Measurements from ENCODE around the gene PITPNM1. TPM values are rescaled to one million over a fixed set of nuclear protein-coding genes. Genes with fewer than 3 reads are reported as not detected.
A peak's percentile ranks its signal among the peaks of the same experiment; 100 is the strongest.

Gene PITPNM1
- polyA plus RNA-seq, 1 donor (not counting 4 experiments of a cell fraction or from before 2014, with no cell fraction given), result 15.9 TPM

DNA sequence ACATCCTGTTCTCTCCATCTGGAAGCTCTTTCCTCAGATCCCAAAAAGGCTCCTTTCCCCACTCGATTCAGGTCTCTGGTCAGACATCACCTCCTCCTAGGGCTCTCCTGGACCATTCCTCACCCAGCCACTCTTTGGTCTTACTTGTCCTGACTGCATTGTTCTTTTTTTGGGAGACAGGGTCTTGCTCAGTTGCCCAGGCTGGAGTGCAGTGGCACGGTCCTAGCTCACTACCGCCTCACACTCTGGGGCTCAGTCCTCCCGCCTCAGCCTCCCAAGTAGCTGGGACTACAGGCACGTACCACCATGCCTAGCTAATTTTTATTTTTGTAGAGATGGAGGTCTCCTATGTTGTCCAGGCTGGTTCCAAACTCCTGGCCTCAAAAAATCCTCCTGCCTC is 59.6 kb downstream of the PITPNM1 start:
- dilution Hi-C loops (cut with MboI; ENCODE audit: extremely low pct_ligation_motif_present, low sequenced_read_pairs), result no loop called here
- no peaks in the 10 kb centered on the region for H4K20me1 ChIP-seq (ENCODE audit: control insufficient read depth, extremely low read depth, insufficient read depth, low read length)
- no peak overlapping the region for H3K4me3 ChIP-seq (ENCODE audit: control insufficient read depth in 2 of 3, extremely low read depth in 1 of 3, insufficient read depth in 2 of 3, low read depth in 1 of 3, low read length in 3 of 3)
- H3K27me3 ChIP-seq (ENCODE audit: control insufficient read depth, extremely low read depth, insufficient read depth, low read length), result no peaks in the 10 kb centered on the region
- no peaks in the 10 kb centered on the region for H3K9me3 ChIP-seq (ENCODE audit: control insufficient read depth, low read depth, low read length)
- H3K27ac ChIP-seq (ENCODE audit: control insufficient read depth, insufficient read depth, low read length), result no peak overlapping the region
- DNase-seq (ENCODE audit: low read depth, low spot score) (no peak), FAIRE-seq (no peak)
- peaks cover 15% of the 10 kb centered on the region for H3K79me2 ChIP-seq (ENCODE audit: control insufficient read depth, insufficient read depth, low read length)
- TF ChIP-seq EZH2 (IDR thresholded peaks at IDR 0.05; ENCODE audit: low read length) (no peak), CTCF (optimal IDR thresholded peaks at IDR 0.05 in 1 of 3, IDR thresholded peaks at IDR 0.05 in 1 of 3, conservative IDR thresholded peaks at IDR 0.05 in 1 of 3; ENCODE audit: extremely low read depth in 1 of 3, insufficient read depth in 2 of 3, low read length in 3 of 3) (no peak)
- no peaks in the 10 kb centered on the region for H3K9me1 ChIP-seq (ENCODE audit: control insufficient read depth, extremely low read depth, insufficient read depth, low read length)
- H2AFZ ChIP-seq (ENCODE audit: control insufficient read depth, low read length), result no peak overlapping the region
- H3K4me1 ChIP-seq (ENCODE audit: control insufficient read depth, extremely low read depth, insufficient read depth, low read length), result peaks cover 6% of the 10 kb centered on the region
- no peak overlapping the region for H3K4me2 ChIP-seq (ENCODE audit: control insufficient read depth, extremely low read depth, insufficient read depth, low read depth, low read length)
- H3K9ac ChIP-seq (ENCODE audit: control insufficient read depth, extremely low read depth, insufficient read depth, low read length), result no peak overlapping the region
- H3K36me3 ChIP-seq (ENCODE audit: control insufficient read depth in 2 of 2, extremely low read depth in 1 of 2, insufficient read depth in 2 of 2, low read length in 2 of 2), result peaks cover 0 to 7% of the 10 kb centered on the region in 2 experiments

DNA sequence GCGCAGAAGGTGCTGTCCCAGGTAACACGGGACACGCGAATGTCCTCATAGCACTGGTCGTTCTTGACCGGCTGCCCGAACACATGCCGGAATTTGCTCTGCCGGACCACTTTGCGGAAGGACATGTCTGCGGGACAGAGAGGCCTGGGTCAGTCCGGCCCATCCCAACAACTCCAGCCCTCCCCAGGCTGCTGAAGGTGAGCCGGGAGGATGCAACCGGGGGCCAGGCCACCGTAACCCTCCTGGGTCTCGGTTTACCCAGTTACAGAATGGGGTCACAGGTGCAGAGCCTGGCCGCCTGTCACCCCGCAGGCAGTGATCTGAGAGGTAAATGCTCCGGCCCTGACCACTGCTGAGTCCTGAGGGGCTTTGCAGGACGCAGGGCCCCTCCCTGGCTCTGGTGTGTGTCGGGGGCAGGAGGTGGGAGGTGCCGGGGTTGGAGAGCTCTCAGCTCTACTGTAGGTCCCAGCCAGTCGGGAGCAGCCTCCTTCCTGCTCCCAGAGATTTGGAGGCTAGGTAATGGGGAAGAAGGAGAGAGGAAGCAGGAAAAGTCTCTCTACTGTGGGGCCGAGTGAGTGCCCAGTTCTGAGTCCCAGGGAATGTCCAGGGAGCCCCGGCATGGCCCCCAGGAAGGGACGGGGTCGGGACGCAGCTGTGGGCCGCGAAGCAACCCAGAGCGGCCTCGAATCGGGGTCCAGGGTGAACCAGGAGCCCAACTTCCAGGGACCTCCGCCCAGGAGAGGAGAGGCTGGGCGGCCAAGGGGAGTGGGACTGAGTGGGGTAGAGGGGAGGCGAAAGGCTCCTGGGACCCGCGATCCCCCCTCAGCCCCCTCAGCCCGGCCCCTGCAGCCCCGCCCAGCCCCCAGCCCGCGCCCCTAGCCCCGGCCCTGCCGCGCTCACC is 62.4 kb downstream of the PITPNM1 start:
- TF ChIP-seq CTCF (optimal IDR thresholded peaks at IDR 0.05 in 1 of 3, IDR thresholded peaks at IDR 0.05 in 1 of 3, conservative IDR thresholded peaks at IDR 0.05 in 1 of 3; ENCODE audit: extremely low read depth in 1 of 3, insufficient read depth in 2 of 3, low read length in 3 of 3) (no peak), EZH2 (IDR thresholded peaks at IDR 0.05; ENCODE audit: low read length) (no peak)
- DNase-seq (ENCODE audit: low read depth, low spot score) (no peak), FAIRE-seq (no peak)
- peak overlapping the region; percentile 69 to 85 (median 73) for H3K4me3 ChIP-seq (ENCODE audit: control insufficient read depth in 2 of 3, extremely low read depth in 1 of 3, insufficient read depth in 2 of 3, low read depth in 1 of 3, low read length in 3 of 3)
- peaks cover 6% of the 10 kb centered on the region for H3K4me1 ChIP-seq (ENCODE audit: control insufficient read depth, extremely low read depth, insufficient read depth, low read length)
- peak overlapping the region; percentile 89 for H3K4me2 ChIP-seq (ENCODE audit: control insufficient read depth, extremely low read depth, insufficient read depth, low read depth, low read length)
- H3K9ac ChIP-seq (ENCODE audit: control insufficient read depth, extremely low read depth, insufficient read depth, low read length), result peak overlapping the region; percentile 83
- peaks cover 15% of the 10 kb centered on the region for H3K79me2 ChIP-seq (ENCODE audit: control insufficient read depth, insufficient read depth, low read length)
- H3K27me3 ChIP-seq (ENCODE audit: control insufficient read depth, extremely low read depth, insufficient read depth, low read length), result no peaks in the 10 kb centered on the region
- peaks cover 3% of the 10 kb centered on the region for H4K20me1 ChIP-seq (ENCODE audit: control insufficient read depth, extremely low read depth, insufficient read depth, low read length)
- dilution Hi-C loops (cut with MboI; ENCODE audit: extremely low pct_ligation_motif_present, low sequenced_read_pairs), result no loop called here
- peaks cover 0 to 12% of the 10 kb centered on the region in 2 experiments for H3K36me3 ChIP-seq (ENCODE audit: control insufficient read depth in 2 of 2, extremely low read depth in 1 of 2, insufficient read depth in 2 of 2, low read length in 2 of 2)
- no peaks in the 10 kb centered on the region for H3K9me3 ChIP-seq (ENCODE audit: control insufficient read depth, low read depth, low read length)
- H2AFZ ChIP-seq (ENCODE audit: control insufficient read depth, low read length), result no peak overlapping the region
- H3K27ac ChIP-seq (ENCODE audit: control insufficient read depth, insufficient read depth, low read length), result peak overlapping the region; percentile 50
- no peaks in the 10 kb centered on the region for H3K9me1 ChIP-seq (ENCODE audit: control insufficient read depth, extremely low read depth, insufficient read depth, low read length)

Small RNA genes within 50 kb of the gene (small RNA-seq; reads per million reads assigned to genes)
- gene MIR6752 (ENCODE audit: insufficient read length in 3 of 3, low read depth in 3 of 3, low replicate concordance in 1 of 3), result 0 reads per million in 3 experiments

Other genes starting within 250 kb of the PITPNM1 start
- 21.1 to 29.2 TPM (median 23.3 TPM) in 3 replicates for gene GRK2, start 238.9 kb downstream of the PITPNM1 start, polyA plus RNA-seq
- gene ANKRD13D, start 216.1 kb downstream of the PITPNM1 start, polyA plus RNA-seq, result 18.1 to 40.1 TPM (median 25.0 TPM) in 3 replicates
- 20.5 to 39.2 TPM (median 24.8 TPM) in 3 replicates for gene SSH3, start 201.8 kb downstream of the PITPNM1 start, polyA plus RNA-seq
- gene POLD4, start 151.8 kb downstream of the PITPNM1 start, polyA plus RNA-seq, result 35.7 to 60.9 TPM (median 43.3 TPM) in 3 replicates
- gene CLCF1, start 131.8 kb downstream of the PITPNM1 start, polyA plus RNA-seq, result 2.2 to 4.9 TPM (median 2.7 TPM) in 3 replicates
- 5.7 to 8.5 TPM (median 8.0 TPM) in 3 replicates for gene RAD9A, start 113.4 kb downstream of the PITPNM1 start, polyA plus RNA-seq
- 122 to 235 TPM (median 129 TPM) in 3 replicates for gene PPP1CA, start 103.5 kb downstream of the PITPNM1 start, polyA plus RNA-seq
- not detected in 3 replicates for gene TBC1D10C, start 101.3 kb downstream of the PITPNM1 start, polyA plus RNA-seq
- gene CARNS1, start 89.7 kb downstream of the PITPNM1 start, polyA plus RNA-seq, result not detected in 3 replicates
- gene RPS6KB2, start 76.9 kb downstream of the PITPNM1 start, polyA plus RNA-seq, result 59.5 to 83.0 TPM (median 61.4 TPM) in 3 replicates
- gene PTPRCAP, start 67.7 kb downstream of the PITPNM1 start, polyA plus RNA-seq, result 0.10 TPM in 1 of 3 replicates, not detected in the others
- 49.2 to 91.4 TPM (median 58.5 TPM) in 3 replicates for gene CORO1B, start 61.9 kb downstream of the PITPNM1 start, polyA plus RNA-seq
- not detected in 3 replicates for gene GPR152, start 52.6 kb downstream of the PITPNM1 start, polyA plus RNA-seq
- not detected in 3 replicates for gene CABP4, start 50.0 kb downstream of the PITPNM1 start, polyA plus RNA-seq
- gene TMEM134, start 36.1 kb downstream of the PITPNM1 start, polyA plus RNA-seq, result 24.7 to 71.1 TPM (median 40.4 TPM) in 3 replicates
- 32.5 to 42.9 TPM (median 35.3 TPM) in 3 replicates for gene AIP, start 22.3 kb downstream of the PITPNM1 start, polyA plus RNA-seq
- gene CDK2AP2, start 2.8 kb upstream of the PITPNM1 start, polyA plus RNA-seq, result 8.0 to 31.1 TPM (median 9.7 TPM) in 3 replicates
- not detected in 3 replicates for gene CABP2, start 18.1 kb upstream of the PITPNM1 start, polyA plus RNA-seq
- gene GSTP1, start 78.4 kb upstream of the PITPNM1 start, polyA plus RNA-seq, result 1,511 to 3,251 TPM (median 1,575 TPM) in 3 replicates
- gene NDUFV1, start 101.6 kb upstream of the PITPNM1 start, polyA plus RNA-seq, result 92.9 to 118 TPM (median 102 TPM) in 3 replicates
- gene NUDT8, start 124.6 kb upstream of the PITPNM1 start, polyA plus RNA-seq, result 1.1 to 1.6 TPM (median 1.5 TPM) in 3 replicates
- not detected in 3 replicates for gene TBX10, start 134.4 kb upstream of the PITPNM1 start, polyA plus RNA-seq
- not detected in 3 replicates for gene ACY3, start 145.4 kb upstream of the PITPNM1 start, polyA plus RNA-seq
- gene ALDH3B2, start 169.3 kb upstream of the PITPNM1 start, polyA plus RNA-seq, result 0.25 to 1.1 TPM (median 0.67 TPM) in 3 replicates